K562 (cell line): Measurements from ENCODE around the gene DISC1.

Experiments used
- JUNB ChIP-seq: fragments of 450-650 bp; formaldehyde crosslinking; conservative IDR thresholded peaks from 2 replicates; pipeline ENCODE4 v1.4.0; 2020; ENCODE audit warnings: mild to moderate bottlenecking
- SIN3A ChIP-seq, 2 experiments: fragments of 150-350 bp in 1 of 2; IDR thresholded peaks; 2 replicates each; pipeline ENCODE4 v1.6.1; 2011 to 2016; ENCODE audit warnings: borderline replicate concordance in 2 of 2, low read depth in 2 of 2, low read length in 2 of 2, mild to moderate bottlenecking in 2 of 2, moderate library complexity in 2 of 2; ENCODE audit not compliant: control insufficient read depth in 1 of 2
- TEAD4 ChIP-seq, 2 experiments: sonication (generic) in 1 of 2; formaldehyde crosslinking in 1 of 2; IDR thresholded peaks; 2 replicates each; pipeline versions ENCODE4 v1.6.1 to v1.8.0; 2012 to 2022; ENCODE audit warnings: borderline replicate concordance in 1 of 2, inconsistent platforms in 1 of 2, low read length in 1 of 2, mild to moderate bottlenecking in 1 of 2, missing genetic modification reagents in 1 of 2

- TF ChIP-seq SIN3A (IDR thresholded peaks at IDR 0.05; ENCODE audit: borderline replicate concordance in 2 of 2, control insufficient read depth in 1 of 2, low read depth in 2 of 2, low read length in 2 of 2) (no peak), JUNB (CRISPR knock-in tag) (no peak), TEAD4 (IDR thresholded peaks at IDR 0.05; ENCODE audit: low read length) (no peak), TEAD4 (CRISPR knock-in tag; IDR thresholded peaks at IDR 0.05; ENCODE audit: borderline replicate concordance) (no peak)
These were observed 182.4 kb downstream of the DISC1 start for GRCh38 chr1:231808990-231809389.
